Thoracic aorta (tissue), 2 donors: ENCODE measurements around the gene TSPAN4. TPM values are rescaled to one million over a fixed set of nuclear protein-coding genes. Genes with fewer than 3 reads are reported as not detected.
A peak's percentile ranks its signal among the peaks of the same experiment; 100 is the strongest.

Experiments
- ATAC-seq: fragments of 150-250 bp; one replicate; pipeline ENCODE4 v1.8.0; 2017; ENCODE audit warnings: low read depth; ENCODE audit not compliant: insufficient number of reproducible peaks, low FRiP score
- DNase-seq: peaks from one replicate; pipeline ENCODE4 v3.0.0-alpha.2; 2020; ENCODE audit warnings: low spot score
- H3K27ac ChIP-seq, 2 donors: fragments of 200-600 bp; sonication (generic); 1 replicate in 1 of 2; 2 replicates in 1 of 2; pipeline ENCODE4 v1.5.1; 2016; ENCODE audit warnings: mild to moderate bottlenecking in 2 of 2, moderate library complexity in 2 of 2
- H3K27me3 ChIP-seq: fragments of 200-600 bp; sonication (generic); replicated peaks from 2 replicates; pipeline ENCODE4 v1.6.0; 2016; ENCODE audit warnings: mild to moderate bottlenecking; ENCODE audit not compliant: insufficient read depth
- H3K36me3 ChIP-seq: fragments of 200-600 bp; sonication (generic); one replicate; pipeline ENCODE4 v1.5.1; 2016
- H3K4me1 ChIP-seq, 2 donors: fragments of 200-600 bp; sonication (generic); 1 replicate in 1 of 2; 2 replicates in 1 of 2; pipeline versions ENCODE4 v1.5.1 to v1.6.0; 2016; ENCODE audit warnings: low read depth in 2 of 2, mild to moderate bottlenecking in 1 of 2; ENCODE audit not compliant: control insufficient read depth in 1 of 2
- H3K4me3 ChIP-seq: fragments of 200-600 bp; sonication (generic); 2 replicates; pipeline ENCODE4 v1.5.1; 2016; ENCODE audit warnings: mild to moderate bottlenecking
- H3K9me3 ChIP-seq: fragments of 200-600 bp; sonication (generic); 2 replicates; pipeline ENCODE4 v1.5.1; 2016
- total RNA-seq, 2 donors: library from RNA; depleted of rRNA; stranded (reverse); fragments of >200 nt; gene quantifications; one replicate each; pipeline versions ENCODE4 v1.1.0 to v1.2.3, GENCODE V29; 2016
- TF ChIP-seq, protein P1 (sequence below): fragments of 200-600 bp; sonication (generic); IDR thresholded peaks from one replicate; pipeline ENCODE4 v1.5.1; 2019; ENCODE audit warnings: antibody characterized with exemption

TSPAN4 gene
- total RNA-seq, 2 donors from 2014 or later = 55.5 to 107 TPM

DNA sequence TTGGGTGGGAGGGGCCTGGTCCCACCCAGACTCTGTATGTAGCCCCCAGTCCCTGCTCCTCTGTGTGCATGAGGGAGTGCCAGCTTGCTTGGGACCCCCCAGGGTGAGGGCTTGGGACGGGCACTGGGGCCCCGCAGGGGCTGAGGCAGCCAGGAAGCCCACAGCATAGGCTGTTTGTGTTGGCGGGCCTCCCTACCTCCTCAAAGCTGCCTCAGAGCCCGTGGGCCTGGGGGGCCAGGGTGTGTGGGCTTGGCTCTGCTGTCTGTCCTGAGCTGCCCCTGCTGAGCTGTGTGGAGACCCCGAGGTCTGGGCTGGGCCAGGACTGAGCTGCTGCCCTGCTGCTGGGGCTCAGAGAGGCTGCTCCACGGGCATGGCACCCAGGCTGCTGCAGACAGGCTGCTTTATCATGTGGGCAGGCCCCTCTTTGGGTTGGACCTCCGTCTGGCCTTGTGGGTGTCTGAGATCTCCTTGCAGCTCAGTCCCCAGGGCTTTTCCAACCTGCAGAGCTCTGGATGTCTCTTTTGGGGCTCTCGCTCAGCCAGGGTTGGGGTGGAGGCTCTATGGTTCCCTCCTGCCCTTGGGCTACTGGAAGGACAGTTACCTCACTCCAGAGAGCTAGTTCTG lies 3.3 kb downstream of the TSPAN4 start:
- Histone ChIP-seq H3K9me3 (no peaks in the 10 kb centered on the region), H3K36me3 (no peaks in the 10 kb centered on the region), H3K4me3 (no peak overlapping the region), H3K4me1 (peaks cover 44 to 61% of the 10 kb centered on the region in 2 donors), H3K27ac (peak overlapping the region; percentile 86 to 88), H3K27me3 (no peaks in the 10 kb centered on the region)
- DNase-seq = no peak
- no peak for ATAC-seq
- TF ChIP-seq, protein P1, sequence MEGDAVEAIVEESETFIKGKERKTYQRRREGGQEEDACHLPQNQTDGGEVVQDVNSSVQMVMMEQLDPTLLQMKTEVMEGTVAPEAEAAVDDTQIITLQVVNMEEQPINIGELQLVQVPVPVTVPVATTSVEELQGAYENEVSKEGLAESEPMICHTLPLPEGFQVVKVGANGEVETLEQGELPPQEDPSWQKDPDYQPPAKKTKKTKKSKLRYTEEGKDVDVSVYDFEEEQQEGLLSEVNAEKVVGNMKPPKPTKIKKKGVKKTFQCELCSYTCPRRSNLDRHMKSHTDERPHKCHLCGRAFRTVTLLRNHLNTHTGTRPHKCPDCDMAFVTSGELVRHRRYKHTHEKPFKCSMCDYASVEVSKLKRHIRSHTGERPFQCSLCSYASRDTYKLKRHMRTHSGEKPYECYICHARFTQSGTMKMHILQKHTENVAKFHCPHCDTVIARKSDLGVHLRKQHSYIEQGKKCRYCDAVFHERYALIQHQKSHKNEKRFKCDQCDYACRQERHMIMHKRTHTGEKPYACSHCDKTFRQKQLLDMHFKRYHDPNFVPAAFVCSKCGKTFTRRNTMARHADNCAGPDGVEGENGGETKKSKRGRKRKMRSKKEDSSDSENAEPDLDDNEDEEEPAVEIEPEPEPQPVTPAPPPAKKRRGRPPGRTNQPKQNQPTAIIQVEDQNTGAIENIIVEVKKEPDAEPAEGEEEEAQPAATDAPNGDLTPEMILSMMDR = no peak

DNA sequence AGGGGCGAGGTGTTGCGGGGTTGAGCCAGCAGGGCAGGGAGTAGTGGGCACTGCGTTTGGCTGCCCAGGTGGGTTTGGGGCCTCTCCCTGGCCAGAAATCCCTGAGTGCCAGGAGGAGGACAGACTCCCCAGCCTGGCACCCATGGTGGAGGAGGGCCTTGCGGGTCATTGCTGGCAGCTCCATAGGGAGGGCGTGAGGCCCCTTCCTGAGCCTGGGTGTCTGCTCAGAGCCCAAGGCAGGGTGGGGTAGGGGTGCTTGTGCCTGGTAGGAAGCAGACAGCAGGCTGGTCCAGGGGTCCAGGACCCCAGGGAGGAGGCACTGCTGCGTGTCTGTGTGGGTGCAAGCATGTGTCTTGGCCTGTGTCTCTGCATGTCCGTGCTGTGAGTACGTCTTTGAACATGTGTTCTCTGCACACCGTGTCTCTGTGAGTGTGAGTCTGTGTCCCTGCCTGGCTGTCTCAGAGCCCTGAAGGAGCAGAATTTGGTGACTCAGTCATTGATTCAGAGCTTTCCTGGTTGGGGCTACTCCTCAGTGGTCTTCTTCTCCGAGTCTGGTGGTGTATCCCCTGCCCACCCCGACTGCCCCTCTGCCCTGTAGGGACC lies 3.9 kb downstream of the TSPAN4 start:
- peaks cover 38 to 55% of the 10 kb centered on the region in 2 donors for H3K4me1 ChIP-seq
- DNase-seq = no peak
- no peak for ATAC-seq
- H3K27ac ChIP-seq = peak overlapping the region in 1 of 2 donors; percentile 88
- no peaks in the 10 kb centered on the region for H3K27me3 ChIP-seq
- no peaks in the 10 kb centered on the region for H3K36me3 ChIP-seq
- TF ChIP-seq, protein P1 = no peak
- no peak overlapping the region for H3K4me3 ChIP-seq
- no peaks in the 10 kb centered on the region for H3K9me3 ChIP-seq

DNA sequence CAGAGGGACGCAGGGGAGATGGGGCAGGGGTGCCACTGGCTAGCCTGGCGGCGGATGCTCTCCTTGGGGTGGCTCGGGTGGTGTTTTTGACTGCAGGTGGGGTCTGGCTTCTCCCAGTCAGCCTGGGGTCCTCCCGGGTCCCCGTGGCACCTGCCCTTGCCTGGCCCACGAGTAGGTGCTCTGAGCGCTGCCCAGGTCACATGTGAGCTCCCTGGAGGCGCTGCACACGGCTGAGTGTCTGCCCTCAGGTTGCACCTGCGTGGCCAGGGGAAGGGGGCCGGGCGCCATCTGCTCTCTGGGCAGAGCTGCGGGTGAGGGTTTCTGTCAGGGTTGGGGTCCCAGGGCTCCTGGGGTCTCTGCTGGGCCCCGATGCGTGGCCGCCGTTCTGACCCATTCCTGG lies 5.2 kb downstream of the TSPAN4 start:
- no peak overlapping the region for H3K27ac ChIP-seq
- H3K4me1 ChIP-seq = peaks cover 38 to 54% of the 10 kb centered on the region in 2 donors

DNA sequence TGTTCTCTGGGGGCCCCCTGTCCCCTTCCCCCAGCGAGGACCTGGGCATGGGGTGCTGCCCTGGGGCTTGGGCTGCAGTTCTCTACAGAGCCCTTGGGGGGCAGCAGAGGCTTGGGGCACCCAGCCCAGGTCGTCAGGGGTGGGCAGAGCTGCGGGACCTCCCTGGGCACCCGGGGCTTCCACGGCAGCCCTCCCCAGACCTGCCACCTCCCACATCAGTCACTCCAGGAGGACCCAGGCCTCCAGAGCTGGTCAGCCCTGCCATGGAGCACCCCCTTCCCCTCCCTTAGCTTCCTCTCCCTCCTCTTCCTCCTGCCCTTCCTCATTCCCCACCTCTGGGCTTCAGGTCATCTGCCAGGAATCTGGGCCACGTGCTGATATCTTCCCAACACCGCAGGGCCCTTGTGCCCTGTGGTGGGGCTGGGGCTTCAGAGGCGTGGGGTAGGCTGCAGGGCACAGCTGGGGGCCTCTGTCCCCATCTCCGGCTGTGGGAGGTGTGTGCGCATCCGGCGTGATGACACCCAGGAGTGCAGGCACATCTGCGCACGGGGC lies 5.8 kb downstream of the TSPAN4 start:
- peaks cover 35 to 50% of the 10 kb centered on the region in 2 donors for H3K4me1 ChIP-seq
- TF ChIP-seq, protein P1 = peak; percentile 89
- no peaks in the 10 kb centered on the region for H3K9me3 ChIP-seq
- H3K27me3 ChIP-seq = no peaks in the 10 kb centered on the region
- H3K27ac ChIP-seq = no peak overlapping the region
- no peaks in the 10 kb centered on the region for H3K36me3 ChIP-seq
- H3K4me3 ChIP-seq = peak overlapping the region; percentile 73
- DNase-seq (no peak), ATAC-seq (no peak)

More for the DNA sequence above, 5.2 kb downstream of the TSPAN4 start:
- H3K9me3 ChIP-seq = no peaks in the 10 kb centered on the region
- H3K36me3 ChIP-seq = no peaks in the 10 kb centered on the region
- DNase-seq (no peak), ATAC-seq (no peak)
- no peak overlapping the region for H3K4me3 ChIP-seq
- TF ChIP-seq, protein P1 = no peak
- no peaks in the 10 kb centered on the region for H3K27me3 ChIP-seq

DNA sequence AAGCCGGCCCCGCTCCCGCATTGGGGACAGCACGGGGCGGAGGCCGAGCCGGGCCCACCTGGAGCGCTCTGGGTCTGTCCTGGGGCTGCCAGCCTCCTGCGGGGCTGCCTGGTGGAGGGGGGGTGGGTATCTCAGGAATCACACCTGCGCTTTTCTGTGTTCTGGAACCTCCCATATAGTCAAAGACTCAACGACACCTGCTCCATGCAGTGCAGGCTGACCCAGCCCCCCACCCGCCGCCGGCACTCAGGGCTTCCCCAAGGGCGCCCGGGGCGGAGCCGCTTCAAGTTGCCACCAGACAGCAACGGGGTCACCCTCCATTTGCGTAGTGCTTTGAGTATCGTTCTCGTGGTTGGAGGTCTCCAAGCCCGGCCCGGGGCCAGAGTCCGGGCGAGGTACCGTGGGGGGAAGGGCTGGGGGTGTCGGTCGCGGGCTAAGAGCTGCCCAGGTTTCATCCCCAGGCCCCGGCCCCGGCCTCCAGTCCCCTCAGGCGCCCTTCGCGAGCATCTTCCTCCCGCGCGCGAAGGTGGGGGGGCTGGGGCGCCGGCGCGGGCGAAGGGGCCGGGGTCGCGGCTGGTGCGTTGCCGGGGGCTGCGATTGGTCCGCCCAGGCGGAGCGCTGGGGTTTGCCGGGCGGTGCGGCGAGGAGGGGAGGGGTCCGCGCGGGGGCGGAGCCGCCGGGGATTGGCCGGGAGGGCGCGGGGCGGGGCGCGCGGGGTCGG lies 6.6 kb downstream of the TSPAN4 start:
- DNase-seq = no peak
- no peaks in the 10 kb centered on the region for H3K27me3 ChIP-seq
- H3K4me1 ChIP-seq = peaks cover 30 to 42% of the 10 kb centered on the region in 2 donors
- H3K36me3 ChIP-seq = no peaks in the 10 kb centered on the region
- no peaks in the 10 kb centered on the region for H3K9me3 ChIP-seq
- ATAC-seq = no peak
- no peak overlapping the region for H3K27ac ChIP-seq
- TF ChIP-seq, protein P1 = no peak
- H3K4me3 ChIP-seq = peak overlapping the region; percentile 73
